Neuronal stem cell (in vitro differentiated cells): Measurements from ENCODE around the gene SLC22A15.

ENCODE experiments used
- DNase-seq: peaks from one replicate; pipeline ENCODE4 v3.0.0-alpha.2; 2013; ENCODE audit warnings: low spot score
- H2AFZ ChIP-seq: one replicate; pipeline ENCODE4 v1.6.1; 2013; ENCODE audit warnings: mild to moderate bottlenecking, low read length, inconsistent platforms
- H2AK5ac ChIP-seq: 2 replicates; pipeline ENCODE4 v1.6.1; 2013; ENCODE audit warnings: low read depth, mild to moderate bottlenecking, inconsistent platforms, low read length, moderate library complexity, mixed read lengths
- H2BK120ac ChIP-seq: 2 replicates; pipeline ENCODE4 v1.6.1; 2013; ENCODE audit warnings: low read depth, mild to moderate bottlenecking, inconsistent platforms, low read length, moderate library complexity, mixed read lengths
- H2BK12ac ChIP-seq: one replicate; pipeline ENCODE4 v1.6.1; 2013; ENCODE audit warnings: low read length, inconsistent platforms
- H2BK15ac ChIP-seq: 2 replicates; pipeline ENCODE4 v1.6.1; 2013; ENCODE audit warnings: mild to moderate bottlenecking, low read length, inconsistent platforms, mixed read lengths
- H2BK5ac ChIP-seq: one replicate; pipeline ENCODE4 v1.6.1; 2013; ENCODE audit warnings: inconsistent platforms, mild to moderate bottlenecking, low read length, moderate library complexity
- H3K14ac ChIP-seq: one replicate; pipeline ENCODE4 v1.6.1; 2013; ENCODE audit warnings: low read length, inconsistent platforms
- H3K18ac ChIP-seq: 2 replicates; pipeline ENCODE4 v1.6.1; 2013; ENCODE audit warnings: low read length, inconsistent platforms
- H3K23ac ChIP-seq: 2 replicates; pipeline ENCODE4 v1.6.1; 2013; ENCODE audit warnings: low read depth, mild to moderate bottlenecking, mixed read lengths, low read length, inconsistent platforms; ENCODE audit not compliant: poor library complexity
- H3K27ac ChIP-seq: replicated peaks from 3 replicates; pipeline ENCODE4 v1.5.1; 2013; ENCODE audit warnings: low read length, inconsistent platforms
- H3K27me3 ChIP-seq, 3 experiments: 2 replicates each; pipeline ENCODE4 v1.6.1; 2013; ENCODE audit warnings: low read length in 3 of 3, mild to moderate bottlenecking in 2 of 3, inconsistent platforms in 1 of 3, low read depth in 1 of 3, mixed read lengths in 1 of 3, moderate library complexity in 1 of 3; ENCODE audit not compliant: control insufficient read depth in 3 of 3, insufficient read depth in 3 of 3
- H3K36me3 ChIP-seq, 2 donors: replicated peaks in 1 of 2; 2 replicates each; pipeline ENCODE4 v1.6.1; 2013; ENCODE audit warnings: low read length in 2 of 2; ENCODE audit not compliant: control insufficient read depth in 2 of 2, insufficient read depth in 2 of 2
- H3K4ac ChIP-seq: 2 replicates; pipeline ENCODE4 v1.6.1; 2013; ENCODE audit warnings: inconsistent platforms, mild to moderate bottlenecking, low read length, moderate library complexity
- H3K4me1 ChIP-seq, 2 donors: 1 replicate in 1 of 2; 2 replicates in 1 of 2; pipeline ENCODE4 v1.6.1; 2013; ENCODE audit warnings: low read length in 2 of 2, low read depth in 1 of 2; ENCODE audit not compliant: control insufficient read depth in 2 of 2, insufficient read depth in 1 of 2
- H3K4me2 ChIP-seq: one replicate; pipeline ENCODE4 v1.6.1; 2013; ENCODE audit warnings: mild to moderate bottlenecking, low read length, inconsistent platforms; ENCODE audit not compliant: insufficient read depth, poor library complexity, severe bottlenecking
- H3K4me3 ChIP-seq, 2 donors: 2 replicates each; pipeline ENCODE4 v1.5.1; 2013; ENCODE audit warnings: low read length in 2 of 2, mild to moderate bottlenecking in 2 of 2, inconsistent platforms in 1 of 2, moderate library complexity in 1 of 2
- H3K79me1 ChIP-seq: one replicate; pipeline ENCODE4 v1.6.1; 2013; ENCODE audit warnings: low read depth, mild to moderate bottlenecking, inconsistent platforms, low read length, moderate library complexity
- H3K9ac ChIP-seq: one replicate; pipeline ENCODE4 v1.6.1; 2013; ENCODE audit warnings: mild to moderate bottlenecking, low read depth, low read length, inconsistent platforms; ENCODE audit not compliant: poor library complexity
- H3K9me3 ChIP-seq, 2 donors: replicated peaks in 1 of 2; 2 replicates each; pipeline versions ENCODE3 to v1.6.1; 2013; ENCODE audit warnings: low read length in 2 of 2, mild to moderate bottlenecking in 2 of 2, inconsistent platforms in 1 of 2, low read depth in 1 of 2, mixed read lengths in 1 of 2, moderate library complexity in 1 of 2; ENCODE audit not compliant: control insufficient read depth in 2 of 2, insufficient read depth in 1 of 2
- H4K8ac ChIP-seq: one replicate; pipeline ENCODE4 v1.6.1; 2013; ENCODE audit warnings: low read depth, mild to moderate bottlenecking, inconsistent platforms, low read length, moderate library complexity
- H4K91ac ChIP-seq: one replicate; pipeline ENCODE4 v1.6.1; 2013; ENCODE audit warnings: low read length, low read depth, mild to moderate bottlenecking, inconsistent platforms; ENCODE audit not compliant: poor library complexity
- WGBS, 2 donors: extraction: QIAGEN DNeasy Blood & Tissue Kit; methylation state at CpG; one replicate each; pipeline ENCODE4 v1.1.7; 2013; ENCODE audit warnings: missing lambda C conversion rate in 2 of 2, mixed read lengths in 1 of 2; ENCODE audit not compliant: insufficient read length in 2 of 2, insufficient replicate concordance in 1 of 2; ENCODE audit errors: extremely low coverage in 2 of 2; 5-methylcytosine and 5-hydroxymethylcytosine counted together

Gene SLC22A15

DNA sequence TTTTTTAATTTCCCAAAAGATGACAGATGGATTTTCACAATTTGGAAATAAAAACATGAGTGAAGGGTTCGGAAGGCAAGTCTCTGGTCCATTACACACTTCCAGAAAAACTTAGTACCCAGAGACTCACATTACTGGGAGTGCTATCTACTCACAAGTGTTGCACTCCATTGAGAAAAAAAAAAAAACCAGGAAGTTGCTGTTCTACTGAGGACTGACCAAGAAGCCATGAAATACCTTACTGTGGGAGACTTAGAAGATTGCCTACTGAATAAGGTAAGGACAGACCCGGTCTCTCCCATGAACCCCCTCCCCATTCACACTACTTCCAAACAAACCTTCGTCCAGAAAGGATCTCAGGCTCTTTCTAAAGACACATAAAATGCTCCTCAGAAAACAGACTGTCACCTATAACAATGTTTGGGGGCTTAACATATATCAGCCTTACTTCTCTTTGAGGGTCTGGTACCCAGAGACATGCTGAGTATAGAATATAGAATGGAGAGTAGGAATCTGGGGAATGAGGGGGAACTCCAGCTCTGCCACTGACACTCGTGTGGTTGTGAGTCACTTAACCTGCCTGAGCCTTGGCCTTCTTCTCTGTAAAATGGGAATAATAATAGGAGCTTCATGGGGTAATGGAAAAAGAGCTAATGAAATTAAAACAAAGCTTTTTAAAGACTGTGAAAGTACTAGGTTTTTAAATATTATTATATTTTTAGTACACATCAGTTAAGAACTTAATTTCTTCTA, 136.3 kb downstream of the SLC22A15 start:
- H3K4ac ChIP-seq = no peak overlapping the region
- H4K8ac ChIP-seq = no peak overlapping the region
- no peak overlapping the region for H2BK5ac ChIP-seq
- H3K4me2 ChIP-seq = no peak overlapping the region
- H3K9me3 ChIP-seq = no peaks in the 10 kb centered on the region
- H3K23ac ChIP-seq = no peak overlapping the region
- H3K4me1 ChIP-seq = peaks cover 0 to 3% of the 10 kb centered on the region in 2 donors
- no peak overlapping the region for H2BK15ac ChIP-seq
- no peak for DNase-seq
- no peak overlapping the region for H2BK120ac ChIP-seq
- no peak overlapping the region for H3K14ac ChIP-seq
- no peaks in the 10 kb centered on the region for H3K79me1 ChIP-seq
- no peak overlapping the region for H2AK5ac ChIP-seq
- no peak overlapping the region for H4K91ac ChIP-seq
- no peak overlapping the region for H3K4me3 ChIP-seq
- WGBS, 2 donors = no CpG with 5 or more reads among the region's 4 CpGs
- no peaks in the 10 kb centered on the region for H3K36me3 ChIP-seq
- no peak overlapping the region for H2AFZ ChIP-seq
- H2BK12ac ChIP-seq = no peak overlapping the region
- no peak overlapping the region for H3K27ac ChIP-seq
- H3K27me3 ChIP-seq = peaks cover 0 to 3% (median 0%) of the 10 kb centered on the region in 3 experiments
- no peak overlapping the region for H3K9ac ChIP-seq
- H3K18ac ChIP-seq = no peak overlapping the region

- WGBS, 2 donors = no CpG with 5 or more reads among the region's 7 CpGs
- Histone ChIP-seq H3K4me3 (no peak overlapping the region), H3K4me1 (peaks cover 0 to 3% of the 10 kb centered on the region in 2 donors), H2AFZ (no peak overlapping the region), H2BK5ac (no peak overlapping the region), H2BK12ac (no peak overlapping the region), H2AK5ac (no peak overlapping the region), H3K9me3 (no peaks in the 10 kb centered on the region), H2BK120ac (no peak overlapping the region), H3K18ac (no peak overlapping the region), H3K79me1 (no peaks in the 10 kb centered on the region), H3K14ac (no peak overlapping the region), H3K27ac (no peak overlapping the region), H3K4me2 (no peak overlapping the region), H3K9ac (no peak overlapping the region), H3K27me3 (peaks cover 0 to 3% (median 0%) of the 10 kb centered on the region in 3 experiments), H3K36me3 (no peaks in the 10 kb centered on the region), H3K4ac (no peak overlapping the region), H2BK15ac (no peak overlapping the region), H4K91ac (no peak overlapping the region), H4K8ac (no peak overlapping the region), H3K23ac (no peak overlapping the region)
- DNase-seq = no peak
These were observed 137.3 kb downstream of the SLC22A15 start for GRCh38 chr1:116113615-116114014.

GRCh38 chr1:116115476-116116439, 139.4 kb downstream of the SLC22A15 start:
- H4K8ac ChIP-seq = no peak overlapping the region
- no peak overlapping the region for H3K14ac ChIP-seq
- no peaks in the 10 kb centered on the region for H3K36me3 ChIP-seq
- H2BK120ac ChIP-seq = no peak overlapping the region
- no peak overlapping the region for H2BK15ac ChIP-seq
- H3K23ac ChIP-seq = no peak overlapping the region
- no peak overlapping the region for H3K4me2 ChIP-seq
- no peak overlapping the region for H3K9ac ChIP-seq
- no peak overlapping the region for H3K27ac ChIP-seq
- no peaks in the 10 kb centered on the region for H3K9me3 ChIP-seq
- no peaks in the 10 kb centered on the region for H3K79me1 ChIP-seq
- H3K27me3 ChIP-seq = no peaks in the 10 kb centered on the region
- H2BK12ac ChIP-seq = no peak overlapping the region
- no peak overlapping the region for H4K91ac ChIP-seq
- no peak overlapping the region for H2BK5ac ChIP-seq
- no peak for DNase-seq
- H3K4me1 ChIP-seq = peaks cover 0 to 3% of the 10 kb centered on the region in 2 donors
- H3K4ac ChIP-seq = no peak overlapping the region
- no peak overlapping the region for H2AFZ ChIP-seq
- H3K4me3 ChIP-seq = no peak overlapping the region
- H3K18ac ChIP-seq = no peak overlapping the region
- H2AK5ac ChIP-seq = no peak overlapping the region
- WGBS, 2 donors = no CpG with 5 or more reads among the region's 4 CpGs

GRCh38 chr1:116118471-116118870, 142.2 kb downstream of the SLC22A15 start:
- Histone ChIP-seq H3K9me3 (no peaks in the 10 kb centered on the region), H2AFZ (no peak overlapping the region), H3K4me1 (no peaks in the 10 kb centered on the region), H2BK5ac (no peak overlapping the region), H3K27ac (no peak overlapping the region), H3K18ac (no peak overlapping the region), H3K79me1 (no peaks in the 10 kb centered on the region), H2BK12ac (no peak overlapping the region), H3K36me3 (no peaks in the 10 kb centered on the region), H4K8ac (no peak overlapping the region), H4K91ac (no peak overlapping the region), H3K4me2 (no peak overlapping the region), H3K23ac (no peak overlapping the region), H2AK5ac (no peak overlapping the region), H3K4ac (no peak overlapping the region), H3K9ac (no peak overlapping the region), H3K4me3 (no peak overlapping the region), H3K27me3 (no peaks in the 10 kb centered on the region), H3K14ac (no peak overlapping the region), H2BK15ac (no peak overlapping the region), H2BK120ac (no peak overlapping the region)
- no CpG with 5 or more reads among the region's 3 CpGs for WGBS, 2 donors
- no peak for DNase-seq
